ENCODE data around the gene DNAJC13.

The DNAJC13 gene

GRCh38 chr3:132405609-132406299, 11.5 kb upstream of the DNAJC13 start:
- ChIA-PET POLR2A (no interaction called here), CTCF (interaction anchor here (0.8 to 13.5 kb wide), 3 partner anchors 9 to 53 kb away, joined by 4 to 404 read pairs (median 4); no protein-coding TSS in a partner anchor)
- TF ChIP-seq CTCF (IDR thresholded peaks at IDR 0.05; ENCODE audit: control extremely low read depth, extremely low read depth, low read depth, missing control alignments), result no peak
- no peak for DNase-seq (ENCODE audit: extremely low spot score)

- POLR2A ChIA-PET, result no interaction called here
- DNase-seq (ENCODE audit: extremely low spot score), result no peak
- no peak for TF ChIP-seq CTCF (IDR thresholded peaks at IDR 0.05; ENCODE audit: control extremely low read depth, extremely low read depth, low read depth, missing control alignments)
- CTCF ChIA-PET, result interaction anchor here (0.8 to 13.5 kb wide), 2 partner anchors 10 to 54 kb away, joined by 4 to 404 read pairs; no protein-coding TSS in a partner anchor
These were observed 10.7 kb upstream of the DNAJC13 start for GRCh38 chr3:132406587-132406986.

- POLR2A ChIA-PET, result no interaction called here
- no peak for DNase-seq (ENCODE audit: extremely low spot score)
- CTCF ChIA-PET, result interaction anchor here (13.5 kb wide), 1 partner anchor 54 kb away, joined by 404 read pairs; no protein-coding TSS in a partner anchor
- no peak for TF ChIP-seq CTCF (IDR thresholded peaks at IDR 0.05; ENCODE audit: control extremely low read depth, extremely low read depth, low read depth, missing control alignments)
These were observed 10.3 kb upstream of the DNAJC13 start for GRCh38 chr3:132407025-132407424.

- POLR2A ChIA-PET, result no interaction called here
- no peak for DNase-seq (ENCODE audit: extremely low spot score)
- no peak for TF ChIP-seq CTCF (IDR thresholded peaks at IDR 0.05; ENCODE audit: control extremely low read depth, extremely low read depth, low read depth, missing control alignments)
- CTCF ChIA-PET, result interaction anchor here (1.0 to 2.1 kb wide), 2 partner anchors 14 to 18 kb away, joined by 3 to 5 read pairs; no protein-coding TSS in a partner anchor
These were observed 2.5 kb upstream of the DNAJC13 start for GRCh38 chr3:132414841-132415240.

- CTCF ChIA-PET, result no interaction called here
- POLR2A ChIA-PET, result no interaction called here
- DNase-seq (ENCODE audit: extremely low spot score), result no peak
- TF ChIP-seq CTCF (IDR thresholded peaks at IDR 0.05; ENCODE audit: control extremely low read depth, extremely low read depth, low read depth, missing control alignments), result no peak
These were observed 1.1 kb upstream of the DNAJC13 start for GRCh38 chr3:132416161-132416560.

- DNase-seq (ENCODE audit: extremely low spot score), result peak; percentile 57
These were observed 551 bp downstream of the DNAJC13 start for GRCh38 chr3:132417695-132418411.

More at GRCh38 chr3:132417695-132418411, 551 bp downstream of the DNAJC13 start:
- ChIA-PET POLR2A (no interaction called here), CTCF (interaction anchor here (0.9 to 1.3 kb wide), 3 partner anchors 8 to 76 kb away, joined by 3 read pairs; no protein-coding TSS in a partner anchor)
- no peak for TF ChIP-seq CTCF (IDR thresholded peaks at IDR 0.05; ENCODE audit: control extremely low read depth, extremely low read depth, low read depth, missing control alignments)
